Esophagus (tissue), 2 donors: ENCODE measurements around the gene PRRC1. TPM values are rescaled to one million over a fixed set of nuclear protein-coding genes. Genes with fewer than 3 reads are reported as not detected.
"Not testable (repeated sequence)": the region's sequence is repeated elsewhere in the genome, so short reads cannot be mapped to it uniquely, and the experiment has no call there.

Experiments
- H3K27ac ChIP-seq, 2 donors: one replicate each; pipeline ENCODE4 v1.5.1; 2013; ENCODE audit warnings: low read depth in 2 of 2, mild to moderate bottlenecking in 2 of 2, inconsistent platforms in 1 of 2, low read length in 1 of 2, moderate library complexity in 1 of 2
- H3K27me3 ChIP-seq, 2 donors: one replicate each; pipeline ENCODE4 v1.6.1; 2013; ENCODE audit warnings: low read length in 2 of 2, control low read depth in 1 of 2, mild to moderate bottlenecking in 1 of 2; ENCODE audit not compliant: insufficient read depth in 2 of 2, control insufficient read depth in 1 of 2
- H3K36me3 ChIP-seq, 2 donors: one replicate each; pipeline ENCODE4 v1.6.1; 2013; ENCODE audit warnings: low read length in 1 of 2; ENCODE audit not compliant: control insufficient read depth in 2 of 2, insufficient read depth in 2 of 2
- H3K4me1 ChIP-seq, 2 donors: one replicate each; pipeline ENCODE4 v1.6.1; 2013; ENCODE audit warnings: low read length in 1 of 2; ENCODE audit not compliant: control insufficient read depth in 2 of 2, insufficient read depth in 2 of 2
- H3K4me3 ChIP-seq, 2 donors: one replicate each; pipeline ENCODE4 v1.5.1; 2013; ENCODE audit warnings: low read length in 2 of 2, mild to moderate bottlenecking in 2 of 2, low read depth in 1 of 2, moderate library complexity in 1 of 2
- H3K9me3 ChIP-seq, 2 donors: one replicate each; pipeline ENCODE4 v1.6.1; 2013; ENCODE audit warnings: mild to moderate bottlenecking in 2 of 2, low read depth in 1 of 2, low read length in 1 of 2, moderate library complexity in 1 of 2; ENCODE audit not compliant: control insufficient read depth in 2 of 2, insufficient read depth in 1 of 2
- WGBS, 2 donors: extraction: QIAGEN DNeasy Blood & Tissue Kit; methylation state at CpG; one replicate each; pipeline ENCODE4 v1.1.7; 2013; 5-methylcytosine and 5-hydroxymethylcytosine counted together
- polyA plus RNA-seq, 2 donors: library from polyadenylated mRNA; stranded (reverse); fragments of 200-250 nt; gene quantifications; one replicate each; pipeline ENCODE4 v1.2.3, GENCODE V29; 2013
- donor health status: healthy with polysubstance abuse.
- donor health status: Bipolar disorder and iron deficiency.

The PRRC1 gene
- polyA plus RNA-seq, 2 donors, result 16.7 to 22.2 TPM

DNA sequence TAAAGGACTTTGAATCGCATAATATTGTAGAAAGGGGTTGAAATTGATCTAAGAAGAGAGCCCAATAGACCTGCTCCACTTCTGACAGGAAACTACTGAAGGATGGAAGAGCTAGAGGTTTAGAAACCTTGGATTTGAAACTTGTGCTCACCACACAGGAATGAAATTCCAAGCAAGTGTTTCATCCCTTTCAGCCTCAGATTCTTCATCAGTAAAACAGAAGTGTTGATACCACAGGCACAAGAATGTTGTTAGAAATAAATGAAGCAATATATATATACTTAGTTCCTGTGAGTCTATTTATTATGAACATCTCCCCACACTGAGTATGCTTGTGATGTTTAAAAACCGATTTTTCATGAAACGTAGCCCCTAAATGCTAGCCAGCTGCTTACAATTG lies 43.8 kb downstream of the PRRC1 start:
- Histone ChIP-seq H3K9me3 (no peaks in the 10 kb centered on the region), H3K27me3 (no peaks in the 10 kb centered on the region), H3K36me3 (no peaks in the 10 kb centered on the region), H3K27ac (no peak overlapping the region), H3K4me3 (no peak overlapping the region), H3K4me1 (no peaks in the 10 kb centered on the region)
- WGBS, 2 donors, result 70 to 75% methylated on average over 3 of the region's 3 CpGs

DNA sequence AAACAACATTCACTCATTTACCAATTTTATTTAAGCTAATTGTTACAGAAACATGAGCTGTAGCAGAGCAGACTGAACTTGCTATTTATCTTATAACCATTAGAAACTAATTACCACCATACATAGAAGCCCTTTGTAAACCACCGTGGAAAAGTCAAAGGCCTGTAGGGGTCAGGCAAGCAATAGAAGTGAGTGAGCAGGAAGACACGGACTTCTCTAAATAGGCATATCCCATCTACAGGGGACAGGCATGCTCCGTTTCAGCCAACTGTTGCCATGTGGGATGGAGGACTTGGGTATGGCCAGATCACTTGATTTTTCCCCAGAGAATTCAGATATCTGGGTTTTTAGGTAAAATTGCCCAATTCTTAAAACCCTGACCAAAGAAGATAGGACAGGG lies 44.8 kb downstream of the PRRC1 start:
- Histone ChIP-seq H3K27ac (no peak overlapping the region), H3K36me3 (no peaks in the 10 kb centered on the region), H3K27me3 (no peaks in the 10 kb centered on the region), H3K9me3 (no peaks in the 10 kb centered on the region), H3K4me3 (no peak overlapping the region), H3K4me1 (no peaks in the 10 kb centered on the region)
- WGBS, 2 donors, result 27 to 33% methylated on average over 3 of the region's 3 CpGs

DNA sequence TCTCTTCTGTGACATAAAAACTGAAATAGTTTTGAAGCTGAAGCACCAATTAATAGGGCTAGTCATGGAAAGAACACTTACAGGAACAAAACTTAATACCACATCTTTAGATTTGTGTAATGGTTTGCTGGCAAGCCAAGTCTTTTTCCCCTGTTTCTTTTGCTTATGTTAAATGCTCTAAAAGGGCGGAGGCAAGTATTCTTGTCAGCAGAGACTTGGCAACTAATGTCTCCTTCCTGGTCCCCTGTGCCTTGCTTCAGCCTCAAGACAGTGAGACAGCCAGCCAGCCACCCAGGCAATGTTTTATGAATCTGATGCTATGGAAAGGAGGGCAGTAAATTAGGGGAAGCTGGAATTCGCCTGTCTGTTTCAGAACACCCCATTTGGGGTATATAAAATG lies 45.7 kb downstream of the PRRC1 start:
- H3K36me3 ChIP-seq, result no peaks in the 10 kb centered on the region
- H3K4me1 ChIP-seq, result no peaks in the 10 kb centered on the region
- H3K27ac ChIP-seq, result no peak overlapping the region
- no peak overlapping the region for H3K4me3 ChIP-seq
- H3K9me3 ChIP-seq, result no peaks in the 10 kb centered on the region
- no peaks in the 10 kb centered on the region for H3K27me3 ChIP-seq
- WGBS, 2 donors, result 52 to 69% methylated on average over 2 of the region's 2 CpGs

DNA sequence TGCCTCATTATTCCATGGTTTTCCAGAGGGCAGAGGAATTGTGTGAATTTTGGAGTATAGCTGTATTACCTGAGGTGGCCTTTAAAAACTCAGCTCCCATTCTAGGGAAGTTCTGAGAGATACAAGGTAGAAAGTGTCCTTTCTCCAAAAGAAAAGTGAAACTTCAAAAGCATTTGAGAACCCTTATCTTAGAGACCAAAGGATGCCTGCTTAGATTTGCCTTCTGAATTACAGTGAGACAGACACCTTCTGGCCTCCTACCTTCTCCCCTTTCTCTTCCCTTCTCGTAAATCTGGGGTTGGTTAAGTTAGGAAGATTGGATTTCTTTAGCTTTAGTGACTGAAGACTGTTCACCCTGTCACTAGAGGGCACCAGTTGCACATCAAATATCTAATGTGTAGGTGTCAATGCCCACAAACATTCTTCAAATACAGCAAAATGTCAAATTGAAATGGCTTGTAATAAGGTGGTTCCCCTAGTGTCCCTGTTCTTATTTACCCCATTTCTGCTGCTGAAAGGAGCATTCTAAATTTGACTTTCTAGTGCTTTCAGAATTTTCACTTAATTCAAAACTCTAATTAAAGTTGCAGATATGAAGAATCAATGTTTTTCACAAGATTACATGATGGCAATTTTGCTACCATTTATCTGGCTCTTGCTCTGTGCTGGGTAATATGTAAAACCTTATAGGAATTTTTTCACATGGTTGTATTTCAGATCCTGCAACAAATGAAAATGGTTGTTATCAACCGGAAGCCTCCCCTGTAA lies 46.7 kb downstream of the PRRC1 start:
- H3K27me3 ChIP-seq, result no peaks in the 10 kb centered on the region
- no peaks in the 10 kb centered on the region for H3K4me1 ChIP-seq
- no peak overlapping the region for H3K4me3 ChIP-seq
- WGBS, 2 donors, result 48 to 53% methylated on average over 2 of the region's 2 CpGs
- no peak overlapping the region for H3K27ac ChIP-seq
- H3K36me3 ChIP-seq, result no peaks in the 10 kb centered on the region
- H3K9me3 ChIP-seq, result no peaks in the 10 kb centered on the region

DNA sequence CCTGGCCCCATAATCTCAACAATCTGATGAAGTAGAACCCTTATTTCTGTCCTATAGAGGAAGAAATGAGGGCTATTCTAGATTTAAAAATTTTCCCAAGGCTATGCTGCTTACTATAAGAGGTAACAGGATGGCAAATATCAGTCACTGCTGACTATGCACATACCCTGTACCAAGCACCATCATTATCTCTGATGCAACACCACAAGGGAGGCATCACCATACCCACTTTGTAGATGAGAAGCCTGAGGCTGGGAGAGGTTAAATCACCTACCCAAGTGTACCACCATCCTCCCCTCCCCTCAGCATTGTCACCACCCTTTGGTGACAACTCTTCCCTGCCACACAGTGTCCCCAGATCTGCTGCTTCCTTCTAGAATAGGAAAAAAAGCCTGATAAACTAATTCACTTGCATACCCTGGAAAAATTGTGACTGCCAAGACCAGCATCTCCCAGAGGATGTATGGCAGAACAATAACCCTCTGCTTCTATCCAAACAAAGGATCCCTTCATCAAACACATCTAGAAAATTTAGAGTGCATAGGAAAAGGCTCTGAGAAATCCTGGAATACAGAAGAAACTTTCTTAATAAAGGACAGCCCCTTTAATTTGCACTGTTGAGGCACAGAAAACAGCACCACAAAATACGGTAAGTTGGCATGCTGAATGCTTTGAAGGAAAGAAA lies 48.3 kb downstream of the PRRC1 start:
- no peaks in the 10 kb centered on the region for H3K36me3 ChIP-seq
- H3K27me3 ChIP-seq, result no peaks in the 10 kb centered on the region
- no peak overlapping the region for H3K27ac ChIP-seq
- H3K4me1 ChIP-seq, result no peaks in the 10 kb centered on the region
- H3K9me3 ChIP-seq, result no peaks in the 10 kb centered on the region
- 88 to 90% methylated on average over 1 of the region's 1 CpG for WGBS, 2 donors
- H3K4me3 ChIP-seq, result no peak overlapping the region

DNA sequence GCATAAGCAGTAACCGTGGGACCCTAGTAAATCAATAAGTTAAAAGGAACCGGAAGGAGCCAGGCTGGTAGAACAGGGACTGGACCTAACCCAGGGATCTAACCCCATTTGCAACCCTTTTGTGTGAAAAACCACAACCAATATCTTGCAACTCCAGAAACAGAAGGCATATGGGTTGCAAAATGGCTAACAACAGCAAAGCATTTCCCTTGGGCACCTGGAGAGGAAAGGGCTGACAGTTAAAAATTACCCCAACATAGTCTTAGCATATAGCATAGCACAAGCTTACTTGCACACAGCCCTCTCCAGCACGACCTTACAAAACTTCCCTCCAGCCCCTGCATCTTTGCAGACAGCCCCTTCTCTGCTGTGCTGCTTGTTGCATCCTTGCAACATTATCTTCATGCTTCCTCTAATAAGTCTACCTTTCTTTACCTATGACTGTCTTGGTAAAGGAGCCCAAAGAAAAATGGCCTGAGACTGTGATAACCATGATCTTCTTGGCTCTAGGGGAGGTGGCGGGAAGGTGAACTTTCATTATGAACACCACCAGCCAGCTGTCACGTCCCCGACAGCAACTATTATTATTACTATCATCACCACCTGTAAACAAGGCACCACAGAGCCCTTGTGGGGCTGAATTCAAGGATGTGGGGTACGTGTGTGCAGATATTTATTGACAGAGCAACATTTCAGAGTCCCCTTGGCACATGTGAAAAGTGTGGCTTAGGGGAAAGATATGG lies 49.8 kb downstream of the PRRC1 start:
- Histone ChIP-seq H3K27ac (no peak overlapping the region), H3K36me3 (no peaks in the 10 kb centered on the region), H3K4me1 (no peaks in the 10 kb centered on the region), H3K4me3 (no peak overlapping the region), H3K27me3 (no peaks in the 10 kb centered on the region), H3K9me3 (no peaks in the 10 kb centered on the region)
- WGBS, 2 donors, result 63 to 75% methylated on average over 7 of the region's 7 CpGs

DNA sequence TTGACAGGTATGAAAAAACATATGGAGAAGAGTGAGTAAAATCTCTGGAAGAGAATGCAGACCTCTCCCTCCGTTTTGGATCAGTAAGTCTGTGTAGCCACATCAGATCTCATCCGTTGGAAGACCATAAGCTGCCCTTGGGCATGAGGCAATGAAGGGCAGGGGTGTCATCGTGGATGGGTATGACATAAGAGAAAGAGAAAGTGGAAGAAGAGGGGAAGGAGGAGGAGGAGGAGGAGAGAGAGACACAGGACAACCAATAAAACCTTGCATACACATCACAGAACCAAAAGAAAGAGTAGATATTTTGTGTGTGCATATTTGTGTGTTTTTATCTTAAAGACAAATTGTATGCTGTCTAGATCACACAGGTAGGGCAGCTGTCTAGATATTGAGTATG lies 50.7 kb downstream of the PRRC1 start:
- no peak overlapping the region for H3K4me3 ChIP-seq
- no peaks in the 10 kb centered on the region for H3K4me1 ChIP-seq
- H3K9me3 ChIP-seq, result no peaks in the 10 kb centered on the region
- 45 to 56% methylated on average over 3 of the region's 3 CpGs for WGBS, 2 donors
- no peaks in the 10 kb centered on the region for H3K36me3 ChIP-seq
- H3K27ac ChIP-seq, result no peak overlapping the region
- no peaks in the 10 kb centered on the region for H3K27me3 ChIP-seq

DNA sequence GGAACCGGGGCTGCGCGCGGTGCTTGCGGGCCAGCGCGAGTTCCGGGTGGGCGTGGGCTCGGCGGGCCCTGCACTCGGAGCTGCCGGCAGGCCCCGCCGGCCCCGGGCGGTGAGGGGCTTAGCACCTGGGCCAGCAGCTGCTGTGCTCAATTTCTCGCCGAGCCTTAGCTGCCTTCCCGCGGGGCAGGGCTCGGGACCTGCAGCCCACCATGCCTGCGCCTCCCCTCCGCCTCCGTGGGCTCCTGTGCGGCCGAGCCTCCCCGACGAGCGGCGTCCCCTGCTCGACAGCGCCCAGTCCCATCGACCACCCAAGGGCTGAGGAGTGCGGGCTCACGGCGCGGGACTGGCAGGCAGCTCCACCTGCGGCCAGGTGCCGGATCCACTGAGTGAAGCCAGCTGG lies 52.0 kb downstream of the PRRC1 start:
- not testable (repeated sequence) for H3K4me3 ChIP-seq, H3K27me3 ChIP-seq, H3K4me1 ChIP-seq, H3K9me3 ChIP-seq, H3K36me3 ChIP-seq, H3K27ac ChIP-seq
- 75 to 76% methylated on average over 29 to 40 of the region's 40 CpGs for WGBS, 2 donors

DNA sequence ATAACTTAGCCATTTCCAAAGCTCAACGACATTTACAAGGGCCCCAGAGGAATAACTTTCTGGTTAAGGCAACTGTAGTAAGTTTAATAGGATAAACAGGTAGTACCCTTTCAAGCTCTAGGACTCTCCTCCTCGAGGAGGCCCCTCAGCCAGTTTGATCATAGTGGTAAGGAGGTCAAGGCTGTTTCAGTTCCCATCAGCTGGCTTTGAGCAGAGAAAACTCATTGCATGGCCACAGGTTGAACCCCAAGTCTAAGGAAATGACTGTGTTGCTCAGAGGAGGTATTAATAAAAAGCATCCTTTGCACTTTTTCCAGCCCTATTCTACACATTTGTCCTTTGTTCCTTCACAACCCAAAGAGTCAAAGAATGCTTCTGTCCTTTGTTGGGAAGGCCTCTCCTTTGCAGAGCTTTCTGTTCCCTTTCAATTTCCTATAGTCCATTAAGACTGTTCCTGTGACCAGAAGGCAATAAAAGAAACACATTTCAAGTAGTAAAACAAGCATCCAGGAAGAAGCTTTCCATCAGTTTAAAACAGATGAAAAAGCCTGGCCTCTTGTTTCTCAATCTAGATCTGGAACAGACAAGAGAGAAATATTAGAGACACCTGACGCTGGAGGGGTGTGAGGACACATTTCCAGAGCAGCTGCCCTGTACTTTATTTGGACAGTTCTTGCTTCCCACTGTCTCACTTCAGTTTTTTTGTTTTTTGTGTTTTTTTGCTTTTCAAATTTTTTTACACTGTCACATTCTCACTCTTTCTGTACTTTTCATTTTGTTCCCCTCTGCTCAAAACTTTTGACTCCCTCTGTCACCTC lies 54.1 kb downstream of the PRRC1 start:
- H3K4me1 ChIP-seq, result no peaks in the 10 kb centered on the region
- H3K36me3 ChIP-seq, result no peaks in the 10 kb centered on the region
- no peaks in the 10 kb centered on the region for H3K27me3 ChIP-seq
- H3K27ac ChIP-seq, result no peak overlapping the region
- H3K9me3 ChIP-seq, result no peaks in the 10 kb centered on the region
- WGBS, 2 donors, result 75 to 80% methylated on average over 3 of the region's 3 CpGs
- H3K4me3 ChIP-seq, result no peak overlapping the region
